Hematopoietic multipotent progenitor cell (in vitro differentiated cells): ENCODE measurements around the gene ARFGAP2. TPM values are rescaled to one million over a fixed set of nuclear protein-coding genes. Genes with fewer than 3 reads are reported as not detected.
A peak's percentile ranks its signal among the peaks of the same experiment; 100 is the strongest.
"Not testable (repeated sequence)": the region's sequence is repeated elsewhere in the genome, so short reads cannot be mapped to it uniquely, and the experiment has no call there.

Source experiments
- DNase-seq, 3 donors: peaks; one replicate each; pipeline ENCODE4 v3.0.0-alpha.2; 2011 to 2015; ENCODE audit warnings: low read depth in 2 of 3, low spot score in 2 of 3
- total RNA-seq: library from RNA; depleted of rRNA; stranded (reverse); fragments of >200 nt; gene quantifications from one replicate; pipeline ENCODE4 v1.2.3, GENCODE V29; 2012

Gene ARFGAP2
- 276 TPM for total RNA-seq

DNA sequence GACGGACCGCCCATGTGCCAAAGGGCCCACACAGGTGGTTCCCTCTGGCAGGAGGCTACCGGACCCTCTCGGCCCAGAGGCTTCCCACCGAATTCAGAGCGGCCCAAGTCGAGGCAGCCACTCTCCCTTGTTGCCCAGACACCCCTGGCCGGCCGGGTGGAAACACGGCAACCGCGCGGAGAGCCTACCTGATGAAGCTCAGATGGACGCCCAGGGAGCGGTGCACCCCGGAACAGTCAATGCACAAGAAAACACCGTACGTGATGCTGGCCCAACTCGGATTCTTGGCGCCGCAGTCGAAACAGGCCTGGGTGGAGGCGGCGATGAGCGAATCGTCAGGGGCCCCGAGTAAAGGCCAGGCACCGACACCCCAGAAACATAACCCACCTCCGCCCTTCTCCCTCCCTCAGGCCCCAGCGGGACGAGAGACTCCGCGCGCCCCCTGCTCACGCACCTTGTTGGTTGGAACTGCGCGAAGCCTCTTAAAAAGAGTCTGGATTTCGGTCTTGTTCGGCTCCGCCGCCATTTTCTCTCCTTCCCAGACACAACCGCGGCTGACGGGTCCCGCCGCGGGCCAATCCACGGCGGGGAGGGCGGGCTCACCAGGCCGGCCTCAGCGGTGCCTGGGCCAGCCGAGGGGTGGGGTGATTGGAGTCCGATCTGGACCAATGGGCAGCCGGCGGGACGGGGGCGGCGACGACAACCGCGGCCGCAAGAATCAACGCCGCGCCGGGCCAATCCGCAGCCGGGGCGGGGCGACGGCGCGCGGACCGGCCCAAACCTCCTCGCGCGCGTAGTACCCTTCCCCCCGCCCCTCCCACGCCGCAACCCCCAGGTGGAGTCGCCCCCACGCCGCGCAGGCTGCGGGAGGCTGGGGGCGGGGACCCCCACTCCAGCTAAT lies at the start of gene ARFGAP2:
TSS of gene ARFGAP2 (minus strand) at position 552 of the 901 bp plus-strand sequence. CDS start at position 526, 26 bp downstream.
- peak; percentile 92 to 97 (median 97) for DNase-seq

DNA sequence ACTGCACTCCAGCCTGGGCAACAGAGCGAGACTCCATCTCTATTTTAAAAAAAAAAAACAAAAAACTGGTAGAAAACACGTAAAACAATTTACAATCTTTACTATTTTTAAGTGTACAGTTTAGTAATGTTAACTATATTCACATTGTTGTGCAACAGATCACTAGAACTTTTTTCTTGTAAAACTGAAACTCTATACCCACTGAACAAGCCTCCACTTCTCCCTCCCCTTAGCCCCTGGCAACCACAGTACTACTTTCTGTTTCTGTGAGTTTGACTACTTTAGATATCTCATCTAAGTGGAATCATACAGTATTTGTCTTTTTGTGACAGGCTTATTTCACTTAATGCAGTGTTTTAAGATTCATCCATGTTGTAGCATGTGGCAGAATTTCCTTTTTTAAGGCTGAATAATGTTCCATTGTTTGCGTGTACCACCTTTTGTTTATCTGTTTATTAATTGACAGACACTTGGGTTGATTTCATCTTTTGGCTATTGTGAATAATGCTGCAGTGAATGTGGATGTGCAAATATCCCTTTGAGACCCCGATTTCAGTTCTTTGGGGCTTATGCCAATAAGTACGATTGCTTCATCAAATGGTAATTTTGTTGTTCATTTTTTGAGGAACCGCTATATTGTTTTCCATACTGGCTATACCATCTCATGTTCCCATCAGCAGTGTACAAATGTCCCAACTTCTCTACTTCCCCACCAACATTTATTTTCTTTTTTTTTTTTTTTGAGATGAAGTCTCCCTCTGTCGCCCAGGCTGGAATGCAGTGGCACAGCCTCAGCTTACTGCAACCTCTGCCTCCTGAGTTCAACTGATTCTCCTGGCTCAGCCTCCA lies 49.1 kb upstream of the ARFGAP2 start:
- DNase-seq, result no peak

DNA sequence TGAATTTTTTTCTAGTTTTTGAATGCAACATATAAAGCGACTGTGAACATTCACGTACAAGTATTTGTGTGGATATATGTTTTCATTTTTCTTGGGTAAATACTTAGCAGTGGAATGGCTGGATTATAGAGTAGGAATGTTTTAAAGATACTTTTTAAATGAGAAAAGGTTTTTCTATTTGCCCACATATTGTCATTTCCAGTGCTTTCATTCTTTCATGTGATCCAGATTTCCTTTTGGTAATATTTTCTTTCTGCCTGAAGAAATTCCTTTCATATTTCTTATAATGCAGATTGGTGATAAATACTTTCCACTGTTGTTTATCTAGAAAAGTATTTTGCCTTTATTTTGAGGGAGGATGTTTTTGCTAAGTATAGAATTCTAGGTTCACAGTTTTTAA lies 46.0 kb upstream of the ARFGAP2 start:
- DNase-seq, result no peak

DNA sequence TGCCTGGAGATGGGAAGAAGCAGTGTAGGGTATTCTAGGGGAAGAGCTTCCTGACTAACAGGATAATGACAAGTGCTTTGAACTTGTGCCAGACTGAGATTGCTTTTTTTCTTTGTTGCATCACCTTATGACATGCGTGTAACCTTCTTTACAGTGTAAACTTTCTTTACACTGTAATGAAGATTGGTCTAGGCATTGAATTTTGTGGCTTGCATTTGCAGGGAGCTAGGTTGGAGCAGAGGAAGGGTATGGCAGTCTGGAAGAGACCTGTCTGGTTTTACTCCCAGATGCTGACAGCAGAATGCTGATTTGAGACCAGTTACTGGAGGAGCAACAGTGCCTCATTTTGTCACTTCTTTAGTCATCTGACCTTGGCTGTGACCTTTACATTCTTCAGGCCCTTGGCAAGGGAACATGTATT lies 43.7 kb upstream of the ARFGAP2 start:
- no peak for DNase-seq

DNA sequence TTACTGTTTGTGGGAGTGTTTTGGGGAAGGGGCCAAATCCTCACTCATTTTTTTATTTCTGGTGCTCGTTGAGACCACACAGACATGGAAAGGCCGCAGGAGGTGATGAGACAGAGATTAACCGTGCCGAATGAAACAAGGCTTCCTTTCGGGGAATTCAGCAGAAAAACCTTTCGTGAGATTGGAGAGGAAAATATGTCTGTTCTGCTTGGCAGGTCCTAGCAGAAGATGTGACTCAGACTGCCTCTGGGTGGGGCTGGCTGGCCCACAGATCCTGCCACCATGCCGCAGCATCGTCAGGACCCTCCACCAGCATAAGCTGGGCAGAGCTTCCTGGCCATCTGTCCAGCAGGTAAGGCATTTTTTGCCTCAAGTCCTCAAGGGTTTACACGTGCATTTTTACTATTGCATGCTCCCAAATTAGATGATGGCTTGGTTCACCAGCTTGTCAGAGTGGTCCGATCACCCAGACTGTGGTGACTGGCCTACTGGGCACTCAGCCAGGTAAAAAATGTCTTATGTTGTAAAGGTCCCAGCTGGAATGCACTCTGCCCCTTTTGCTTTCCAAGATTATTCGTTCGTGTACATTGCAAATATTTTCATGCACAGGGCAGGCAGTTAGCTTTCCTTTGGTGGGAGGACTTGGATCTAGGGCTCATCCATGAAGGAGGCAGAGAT lies 39.6 kb upstream of the ARFGAP2 start:
- DNase-seq, result peak in 2 of 3 donors; percentile 53 to 73

DNA sequence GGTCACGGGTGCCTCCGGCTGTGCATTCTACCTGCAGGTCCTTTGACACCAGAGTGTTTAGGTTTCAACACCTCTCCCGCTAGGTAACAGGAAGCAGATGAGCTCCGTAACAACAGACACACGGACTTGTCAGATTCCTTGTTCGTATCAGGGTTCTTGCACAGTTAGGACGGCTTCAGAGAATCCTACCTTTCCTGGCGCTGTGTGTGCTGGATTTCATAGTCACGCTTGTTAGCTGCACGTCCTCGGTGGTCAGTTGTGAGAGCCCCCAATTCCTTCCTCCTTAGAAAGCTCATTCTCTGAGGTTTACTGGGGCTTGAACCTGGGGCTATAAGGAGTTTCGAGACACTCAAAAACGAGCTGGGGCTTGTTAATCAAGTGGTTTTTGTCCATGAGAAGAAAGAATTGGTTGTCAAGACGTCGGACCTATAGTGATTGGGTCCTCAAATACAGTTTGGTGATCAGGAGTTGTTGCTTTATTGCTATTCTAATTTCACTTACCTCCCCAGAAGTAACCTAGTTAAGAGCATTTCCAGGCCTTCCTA lies 38.8 kb upstream of the ARFGAP2 start:
- DNase-seq, result peak in 1 of 3 donors; percentile 3

DNA sequence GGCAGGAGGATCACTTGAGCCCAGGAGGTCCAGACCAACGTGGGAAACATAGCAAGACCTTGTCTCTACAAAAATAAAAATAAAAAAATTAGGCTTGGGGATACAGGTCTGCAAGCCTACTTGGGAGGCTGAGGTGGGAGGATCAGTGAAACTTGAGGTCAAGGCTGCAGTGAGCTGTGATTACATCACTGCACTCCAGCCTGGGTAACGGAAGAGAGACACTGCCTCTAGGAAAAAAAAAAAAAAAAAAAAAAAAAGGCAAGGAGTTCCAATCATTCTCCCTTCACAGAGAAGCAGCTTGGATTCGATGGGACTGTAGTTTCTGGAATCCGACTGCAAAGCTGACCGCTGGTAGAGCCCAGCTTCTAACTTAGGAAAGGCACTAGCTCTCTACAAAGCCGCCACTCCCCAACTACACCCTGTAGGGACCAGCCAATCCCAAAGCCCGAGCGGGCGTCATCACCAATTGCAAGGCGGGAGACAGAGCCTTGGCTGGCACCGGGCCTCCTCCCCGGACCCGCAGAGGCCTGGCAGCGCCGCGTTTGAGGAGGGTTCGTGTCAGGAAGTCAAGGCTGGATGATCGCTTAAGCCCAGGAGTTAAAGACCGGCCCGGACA lies 37.4 kb upstream of the ARFGAP2 start:
- peak; percentile 49 to 95 (median 86) for DNase-seq

DNA sequence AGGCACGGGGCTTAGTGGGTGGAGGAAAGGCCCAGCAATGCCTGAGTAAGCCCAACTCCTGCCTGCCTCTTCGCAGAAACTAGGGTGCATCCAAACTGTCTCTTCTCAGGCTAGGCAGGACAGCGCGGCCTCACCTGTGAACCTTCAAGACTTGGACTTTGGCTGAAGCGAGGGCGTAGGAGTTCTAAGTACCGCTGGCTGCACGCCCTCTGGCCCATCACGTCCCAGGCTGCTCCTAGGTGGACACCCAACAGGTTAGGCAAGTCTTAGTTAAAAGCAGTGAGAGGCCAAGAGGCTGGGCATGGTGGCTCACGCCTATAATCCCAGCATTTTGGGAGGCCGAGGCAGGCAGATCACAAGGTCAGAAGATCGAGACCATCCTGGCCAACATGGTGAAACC lies 36.3 kb upstream of the ARFGAP2 start:
- DNase-seq, result no peak

DNA sequence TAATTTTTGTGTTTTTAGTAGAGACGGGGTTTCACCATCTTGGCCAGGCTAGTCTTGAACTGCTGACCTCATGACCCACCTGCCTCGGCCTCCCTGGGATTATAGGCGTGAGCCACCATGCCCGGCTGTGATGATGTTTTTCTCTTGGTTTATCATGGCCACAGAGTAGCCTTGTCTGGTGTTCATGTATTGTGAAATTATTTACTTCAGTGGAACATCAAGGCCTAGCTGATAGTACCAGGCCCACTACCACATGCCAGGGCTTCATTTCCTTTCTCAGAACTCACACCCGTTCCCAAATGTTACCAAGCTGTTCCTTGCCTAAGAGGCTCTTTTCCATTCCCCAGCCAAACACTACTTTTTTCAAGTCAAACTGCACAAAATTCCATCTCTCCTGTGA lies 31.9 kb upstream of the ARFGAP2 start:
- DNase-seq, result no peak

DNA sequence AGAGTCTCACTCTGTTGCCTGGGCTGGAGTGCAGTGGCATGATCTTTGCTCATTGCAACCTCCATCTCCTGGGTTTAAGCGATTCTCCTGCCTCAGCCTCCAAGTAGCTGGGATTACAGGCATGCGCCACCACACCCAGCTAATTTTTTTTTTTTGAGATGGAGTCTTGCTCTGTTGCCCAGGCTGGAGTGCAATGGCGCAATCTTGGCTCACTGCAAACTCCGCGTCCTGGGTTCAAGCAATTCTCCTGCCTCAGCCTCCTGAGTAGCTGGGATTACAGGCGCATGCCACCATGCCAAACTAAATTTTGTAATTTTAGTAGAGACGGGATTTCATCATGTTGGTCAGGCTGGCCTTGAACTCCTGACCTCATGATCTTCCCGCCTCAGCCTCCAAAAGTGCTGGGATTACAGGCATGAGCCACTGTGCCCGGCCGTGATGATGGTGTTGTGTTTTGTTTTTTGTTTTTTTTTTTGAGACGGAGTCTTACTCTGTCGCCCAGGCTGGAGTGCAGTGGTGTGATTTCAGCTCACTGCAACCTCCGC lies 31.4 kb upstream of the ARFGAP2 start:
- DNase-seq, result not testable (repeated sequence)

DNA sequence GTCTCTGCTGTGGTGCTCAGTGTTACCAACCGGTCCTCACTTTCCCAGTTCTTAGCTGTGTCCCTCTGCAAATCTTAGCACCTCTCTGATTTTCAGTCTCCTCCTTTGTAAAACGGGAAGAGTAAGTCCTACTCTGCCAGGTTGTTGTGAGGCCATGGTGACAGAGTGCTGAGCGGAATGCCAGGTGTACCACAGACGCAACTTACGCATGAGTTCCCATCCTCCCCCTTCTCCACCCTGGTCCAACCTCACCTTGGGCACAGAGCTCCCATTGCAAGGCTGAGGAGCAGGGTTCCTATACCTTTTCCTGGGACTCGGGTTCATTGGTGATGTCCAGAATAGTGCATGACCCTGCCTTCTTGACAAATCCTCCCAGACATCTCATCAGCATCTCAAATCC lies 30.8 kb upstream of the ARFGAP2 start:
- no peak for DNase-seq

DNA sequence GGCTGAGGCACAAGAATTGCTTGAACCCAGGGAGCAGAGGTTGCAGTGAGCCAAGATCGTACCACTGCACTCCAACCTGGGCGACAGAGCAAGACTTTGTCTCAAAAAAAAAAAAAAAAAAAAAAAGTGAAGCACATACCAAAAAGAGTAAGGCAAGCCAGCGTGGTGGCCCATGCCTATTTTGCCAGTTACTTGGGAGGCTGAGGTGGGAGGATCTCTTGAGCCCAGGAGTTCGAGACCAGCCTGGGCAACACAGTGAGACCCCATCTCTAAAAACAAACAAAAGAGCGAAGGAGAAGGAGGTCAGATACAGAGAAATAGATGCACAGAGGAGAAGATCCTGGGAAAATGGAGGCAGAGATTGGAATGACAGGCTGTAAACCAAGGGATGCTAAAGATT lies 29.9 kb upstream of the ARFGAP2 start:
- DNase-seq, result not testable (repeated sequence)

DNA sequence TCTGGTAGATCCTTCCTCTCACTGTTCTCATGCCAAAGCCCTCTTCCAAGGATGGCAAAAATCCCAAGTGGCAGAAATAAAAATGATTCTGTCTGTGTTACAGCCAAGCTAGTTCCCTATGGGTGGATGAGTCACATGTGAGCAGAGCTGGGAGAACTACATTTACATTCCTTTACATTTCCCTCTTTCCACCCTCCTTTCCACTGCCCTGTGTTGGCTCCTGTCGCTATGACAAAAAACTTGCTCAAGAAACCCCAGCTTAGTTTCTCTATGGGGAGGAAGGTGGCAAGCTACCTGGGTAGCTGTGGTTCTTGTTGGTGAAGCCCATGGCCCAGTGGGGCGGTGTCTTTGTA lies 27.9 kb upstream of the ARFGAP2 start:
- DNase-seq, result no peak

DNA sequence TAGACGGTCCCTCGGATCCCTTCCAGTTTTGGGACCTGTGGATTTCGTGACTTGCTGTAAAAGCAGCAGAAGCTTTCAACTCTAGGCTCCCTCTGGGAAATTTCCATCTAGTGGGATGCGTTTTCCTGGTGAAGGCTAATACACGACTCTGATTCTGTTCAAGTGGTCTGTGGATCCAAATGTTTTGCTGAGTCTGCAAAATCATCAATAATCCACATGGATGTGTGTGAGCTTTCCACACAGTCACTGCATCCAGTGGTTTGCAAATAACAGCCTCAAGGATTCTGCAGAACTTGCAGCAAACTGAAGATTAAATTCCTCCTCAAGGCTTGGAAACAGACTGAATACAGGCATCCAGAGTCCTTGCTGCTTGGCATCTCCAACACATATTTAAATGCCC lies 25.9 kb upstream of the ARFGAP2 start:
- DNase-seq, result no peak

DNA sequence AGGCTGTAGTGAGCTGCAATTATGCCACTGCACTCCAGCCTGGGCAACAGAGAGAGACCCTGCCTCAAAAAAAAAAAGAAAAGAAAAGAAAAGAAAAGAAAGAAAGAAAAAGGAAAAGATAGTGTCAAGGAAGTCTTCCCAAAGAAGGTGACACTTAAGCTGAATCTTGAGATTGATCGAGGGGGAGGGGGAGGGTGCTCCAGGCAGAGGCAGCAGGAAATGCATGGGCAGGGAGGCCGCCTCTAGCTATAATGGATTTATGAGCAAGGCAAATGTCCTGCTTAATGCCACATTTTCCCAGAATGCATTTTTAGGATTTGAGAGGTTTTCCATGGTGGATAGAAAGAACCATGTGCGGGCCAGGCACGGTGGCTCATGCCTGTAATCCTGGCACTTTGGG lies 24.3 kb upstream of the ARFGAP2 start:
- DNase-seq, result no peak

DNA sequence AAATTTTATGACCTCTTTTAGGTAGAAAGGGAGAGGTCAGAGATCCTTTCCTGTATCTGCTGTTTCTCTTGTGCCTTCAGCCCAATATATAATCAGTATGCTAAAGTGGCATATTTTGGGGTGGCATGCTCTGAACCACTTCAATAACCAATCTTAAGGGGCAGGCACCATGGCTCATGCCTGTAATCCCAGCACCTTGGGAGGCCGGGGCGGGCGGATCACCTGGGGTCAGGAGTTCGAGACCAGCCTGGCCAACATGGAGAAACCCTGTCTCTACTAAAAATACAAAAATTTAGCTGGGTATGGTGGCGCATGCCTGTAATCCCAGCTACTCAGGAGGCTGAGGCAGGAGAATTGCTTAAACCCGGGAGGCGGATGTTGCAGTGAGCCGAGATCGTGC lies 21.5 kb upstream of the ARFGAP2 start:
- not testable (repeated sequence) for DNase-seq

DNA sequence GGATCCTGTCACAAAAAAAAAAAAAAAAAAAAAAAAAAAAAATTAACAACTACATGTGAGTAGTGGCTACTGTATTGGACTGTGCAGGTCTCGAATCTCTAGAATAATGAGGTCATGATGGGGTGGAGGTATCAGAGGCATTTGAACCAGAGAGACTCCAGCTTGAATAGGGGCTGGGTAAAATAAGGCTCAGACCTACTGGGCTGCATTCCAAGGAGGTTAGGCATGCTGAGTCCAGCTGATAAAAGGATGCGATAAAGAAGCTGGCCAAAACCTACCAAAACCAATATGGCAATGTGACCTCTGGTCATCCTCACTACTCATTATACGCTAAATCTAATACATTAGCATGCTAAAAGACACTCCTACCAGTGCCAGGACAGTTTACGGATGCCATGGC lies 15.4 kb upstream of the ARFGAP2 start:
- DNase-seq, result no peak

DNA sequence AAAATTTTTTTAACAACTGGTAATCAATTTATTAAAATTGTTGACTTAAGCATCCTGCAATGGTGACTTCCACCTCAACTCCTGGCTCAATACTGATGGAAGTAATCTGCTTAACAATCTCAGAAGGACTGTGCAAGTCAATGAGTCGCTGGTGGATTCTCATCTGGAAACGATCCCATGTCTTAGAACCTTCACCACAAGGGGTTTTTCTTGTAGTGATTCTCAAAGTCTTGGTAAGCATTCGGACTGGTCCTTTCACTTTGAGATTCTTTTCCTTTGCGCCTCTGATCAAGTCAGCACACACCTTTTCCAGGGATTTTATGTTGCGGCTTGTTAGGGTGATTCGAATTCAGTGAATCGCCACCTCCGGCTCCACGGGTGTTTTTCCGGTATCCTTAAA lies 14.5 kb upstream of the ARFGAP2 start:
- not testable (repeated sequence) for DNase-seq

DNA sequence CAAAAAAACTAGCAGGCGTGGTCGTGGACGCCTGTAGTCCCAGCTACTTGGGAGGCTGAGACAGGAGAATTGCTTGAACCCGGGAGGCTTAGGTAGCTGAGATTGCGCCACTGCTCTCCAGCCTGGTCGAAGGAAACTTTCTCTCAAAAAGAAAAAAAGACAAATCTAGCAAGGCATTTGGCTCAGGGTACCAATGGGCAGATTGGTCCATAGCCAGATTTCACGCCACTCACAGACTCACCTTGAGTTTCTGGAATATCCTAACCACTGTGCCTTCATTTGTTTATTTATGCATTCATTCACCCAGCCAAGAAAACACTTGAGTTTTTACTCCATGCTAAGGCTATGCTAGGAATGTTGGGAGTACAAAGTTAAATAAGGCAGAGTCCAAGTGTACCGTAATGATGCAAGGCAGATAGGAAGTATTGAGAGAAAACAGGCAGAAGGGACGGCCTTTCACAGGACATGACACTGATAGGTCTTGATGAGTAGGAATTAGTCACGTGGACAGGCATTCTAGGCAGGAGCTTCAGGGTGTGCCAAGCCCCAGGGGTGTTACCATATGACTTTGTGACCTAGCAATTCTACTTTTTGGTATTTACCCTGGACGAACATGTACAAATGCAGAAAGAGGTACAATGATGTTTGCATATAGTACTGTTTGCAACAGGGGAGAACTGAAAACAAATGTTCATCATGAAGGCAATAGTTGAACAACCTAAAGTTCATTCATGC lies 12.6 kb upstream of the ARFGAP2 start:
- DNase-seq, result no peak
